Measurements from ENCODE around the gene ADCY9.

The ADCY9 gene

DNA sequence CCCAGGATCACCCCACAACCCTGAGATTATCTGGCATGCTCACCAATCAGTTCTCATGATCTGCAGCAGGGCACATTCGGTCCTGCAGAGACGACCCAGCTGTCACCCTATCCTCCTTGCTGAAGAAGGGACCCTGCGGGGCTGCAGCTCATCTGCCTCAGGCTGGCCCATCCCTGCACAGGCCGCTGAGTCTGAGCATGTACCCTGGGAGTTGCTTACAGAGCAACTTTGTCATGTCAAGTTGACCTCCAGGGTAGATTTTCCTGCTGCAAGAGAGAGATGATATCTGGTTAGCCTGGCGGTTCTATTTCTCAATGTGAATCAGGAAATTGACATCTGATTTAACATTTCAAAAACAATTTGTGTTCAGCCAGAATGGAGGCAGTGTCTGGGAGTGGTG is 36.0 kb upstream of the ADCY9 start:
- POLR2A ChIA-PET: interaction anchor here (0.7 kb wide), 1 partner anchor 66 kb away, joined by 3 read pairs; no protein-coding TSS in a partner anchor
- H3K4me3 ChIP-seq (ENCODE audit: low read depth, low read length): no peak overlapping the region
- CTCF ChIA-PET: no interaction called here
- TF ChIP-seq, protein P1, sequence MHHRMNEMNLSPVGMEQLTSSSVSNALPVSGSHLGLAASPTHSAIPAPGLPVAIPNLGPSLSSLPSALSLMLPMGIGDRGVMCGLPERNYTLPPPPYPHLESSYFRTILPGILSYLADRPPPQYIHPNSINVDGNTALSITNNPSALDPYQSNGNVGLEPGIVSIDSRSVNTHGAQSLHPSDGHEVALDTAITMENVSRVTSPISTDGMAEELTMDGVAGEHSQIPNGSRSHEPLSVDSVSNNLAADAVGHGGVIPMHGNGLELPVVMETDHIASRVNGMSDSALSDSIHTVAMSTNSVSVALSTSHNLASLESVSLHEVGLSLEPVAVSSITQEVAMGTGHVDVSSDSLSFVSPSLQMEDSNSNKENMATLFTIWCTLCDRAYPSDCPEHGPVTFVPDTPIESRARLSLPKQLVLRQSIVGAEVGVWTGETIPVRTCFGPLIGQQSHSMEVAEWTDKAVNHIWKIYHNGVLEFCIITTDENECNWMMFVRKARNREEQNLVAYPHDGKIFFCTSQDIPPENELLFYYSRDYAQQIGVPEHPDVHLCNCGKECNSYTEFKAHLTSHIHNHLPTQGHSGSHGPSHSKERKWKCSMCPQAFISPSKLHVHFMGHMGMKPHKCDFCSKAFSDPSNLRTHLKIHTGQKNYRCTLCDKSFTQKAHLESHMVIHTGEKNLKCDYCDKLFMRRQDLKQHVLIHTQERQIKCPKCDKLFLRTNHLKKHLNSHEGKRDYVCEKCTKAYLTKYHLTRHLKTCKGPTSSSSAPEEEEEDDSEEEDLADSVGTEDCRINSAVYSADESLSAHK (tag by site-specific recombination; IDR thresholded peaks at IDR 0.05): no peak
- no peak for TF ChIP-seq ZNF335 (tag by site-specific recombination; conservative IDR thresholded peaks at IDR 0.05)
- TF ChIP-seq, protein P2, sequence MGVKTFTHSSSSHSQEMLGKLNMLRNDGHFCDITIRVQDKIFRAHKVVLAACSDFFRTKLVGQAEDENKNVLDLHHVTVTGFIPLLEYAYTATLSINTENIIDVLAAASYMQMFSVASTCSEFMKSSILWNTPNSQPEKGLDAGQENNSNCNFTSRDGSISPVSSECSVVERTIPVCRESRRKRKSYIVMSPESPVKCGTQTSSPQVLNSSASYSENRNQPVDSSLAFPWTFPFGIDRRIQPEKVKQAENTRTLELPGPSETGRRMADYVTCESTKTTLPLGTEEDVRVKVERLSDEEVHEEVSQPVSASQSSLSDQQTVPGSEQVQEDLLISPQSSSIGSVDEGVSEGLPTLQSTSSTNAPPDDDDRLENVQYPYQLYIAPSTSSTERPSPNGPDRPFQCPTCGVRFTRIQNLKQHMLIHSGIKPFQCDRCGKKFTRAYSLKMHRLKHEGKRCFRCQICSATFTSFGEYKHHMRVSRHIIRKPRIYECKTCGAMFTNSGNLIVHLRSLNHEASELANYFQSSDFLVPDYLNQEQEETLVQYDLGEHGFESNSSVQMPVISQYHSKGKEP (tag by site-specific recombination; IDR thresholded peaks at IDR 0.05): no peak
- TF ChIP-seq IKZF3 (tag by site-specific recombination; IDR thresholded peaks at IDR 0.05): no peak
- TF ChIP-seq ZSCAN23 (tag by site-specific recombination; IDR thresholded peaks at IDR 0.05): no peak
- TF ChIP-seq ZIC2 (tag by site-specific recombination; IDR thresholded peaks at IDR 0.05): peak; percentile 53
- TF ChIP-seq SALL2 (tag by site-specific recombination; IDR thresholded peaks at IDR 0.05; ENCODE audit: borderline replicate concordance): no peak
- no peak overlapping the region for H3K27ac ChIP-seq (ENCODE audit: extremely low read depth, low read depth, low read length)
- no peaks in the 10 kb centered on the region for H3K4me1 ChIP-seq (ENCODE audit: control insufficient read depth, insufficient read depth, low read length)
- H3K36me3 ChIP-seq (ENCODE audit: control insufficient read depth in 2 of 2, insufficient read depth in 1 of 2, low read length in 2 of 2): no peaks in the 10 kb centered on the region
- no peaks in the 10 kb centered on the region for H3K9me3 ChIP-seq (ENCODE audit: control insufficient read depth, insufficient read depth, low read depth, low read length)

- ChIA-PET POLR2A (no interaction called here), CTCF (interaction anchor here (0.5 kb wide), 1 partner anchor 104 kb away, joined by 4 read pairs; no protein-coding TSS in a partner anchor)
- no peaks in the 10 kb centered on the region for H3K4me1 ChIP-seq (ENCODE audit: control insufficient read depth, insufficient read depth, low read length)
- no peak overlapping the region for H3K4me3 ChIP-seq (ENCODE audit: low read depth, low read length)
- no peaks in the 10 kb centered on the region for H3K36me3 ChIP-seq (ENCODE audit: control insufficient read depth in 2 of 2, insufficient read depth in 1 of 2, low read length in 2 of 2)
- no peak overlapping the region for H3K27ac ChIP-seq (ENCODE audit: extremely low read depth, low read depth, low read length)
- H3K9me3 ChIP-seq (ENCODE audit: control insufficient read depth, insufficient read depth, low read depth, low read length): no peaks in the 10 kb centered on the region
- TF ChIP-seq ZNF747 (tag by site-specific recombination; IDR thresholded peaks at IDR 0.05): no peak
- TF ChIP-seq ZNF221 (tag by site-specific recombination; IDR thresholded peaks at IDR 0.05; ENCODE audit: borderline replicate concordance): no peak
- TF ChIP-seq SP3 (tag by site-specific recombination; IDR thresholded peaks at IDR 0.05): no peak
- no peak for TF ChIP-seq ZNF248 (tag by site-specific recombination; IDR thresholded peaks at IDR 0.05)
- no peak for TF ChIP-seq KLF8 (tag by site-specific recombination; IDR thresholded peaks at IDR 0.05)
- TF ChIP-seq, protein P3, sequence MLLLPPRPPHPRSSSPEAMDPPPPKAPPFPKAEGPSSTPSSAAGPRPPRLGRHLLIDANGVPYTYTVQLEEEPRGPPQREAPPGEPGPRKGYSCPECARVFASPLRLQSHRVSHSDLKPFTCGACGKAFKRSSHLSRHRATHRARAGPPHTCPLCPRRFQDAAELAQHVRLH (tag by site-specific recombination; IDR thresholded peaks at IDR 0.05): no peak
- TF ChIP-seq ZNF211 (tag by site-specific recombination; IDR thresholded peaks at IDR 0.05; ENCODE audit: low read depth): no peak
- no peak for TF ChIP-seq REST (tag by site-specific recombination; IDR thresholded peaks at IDR 0.05)
- no peak for TF ChIP-seq ZNF2 (tag by site-specific recombination; IDR thresholded peaks at IDR 0.05)
- TF ChIP-seq ZNF610 (tag by site-specific recombination; IDR thresholded peaks at IDR 0.05; ENCODE audit: borderline replicate concordance): no peak
- TF ChIP-seq ZNF768 (tag by site-specific recombination; IDR thresholded peaks at IDR 0.05): no peak
- TF ChIP-seq ZNF488 (tag by site-specific recombination; IDR thresholded peaks at IDR 0.05): no peak
- TF ChIP-seq ZNF362 (tag by site-specific recombination; IDR thresholded peaks at IDR 0.05): no peak
- TF ChIP-seq ZNF426 (tag by site-specific recombination; IDR thresholded peaks at IDR 0.05): no peak
- TF ChIP-seq MYNN (tag by site-specific recombination; IDR thresholded peaks at IDR 0.05; ENCODE audit: borderline replicate concordance): no peak
- no peak for TF ChIP-seq KLF7 (tag by site-specific recombination; IDR thresholded peaks at IDR 0.05; ENCODE audit: borderline replicate concordance)
- no peak for TF ChIP-seq ZNF544 (tag by site-specific recombination; IDR thresholded peaks at IDR 0.05)
Observed at GRCh38 chr16:4147236-4147635, 31.0 kb upstream of the ADCY9 start.
